NCI-H524 (cell line): ENCODE data around the gene FBXW11.

ENCODE experiments used
- DNase-seq, 2 experiments: peaks; one replicate each; lab custom pipeline; 2025; lab: John Stamatoyannopoulos, UW

Gene FBXW11

DNA sequence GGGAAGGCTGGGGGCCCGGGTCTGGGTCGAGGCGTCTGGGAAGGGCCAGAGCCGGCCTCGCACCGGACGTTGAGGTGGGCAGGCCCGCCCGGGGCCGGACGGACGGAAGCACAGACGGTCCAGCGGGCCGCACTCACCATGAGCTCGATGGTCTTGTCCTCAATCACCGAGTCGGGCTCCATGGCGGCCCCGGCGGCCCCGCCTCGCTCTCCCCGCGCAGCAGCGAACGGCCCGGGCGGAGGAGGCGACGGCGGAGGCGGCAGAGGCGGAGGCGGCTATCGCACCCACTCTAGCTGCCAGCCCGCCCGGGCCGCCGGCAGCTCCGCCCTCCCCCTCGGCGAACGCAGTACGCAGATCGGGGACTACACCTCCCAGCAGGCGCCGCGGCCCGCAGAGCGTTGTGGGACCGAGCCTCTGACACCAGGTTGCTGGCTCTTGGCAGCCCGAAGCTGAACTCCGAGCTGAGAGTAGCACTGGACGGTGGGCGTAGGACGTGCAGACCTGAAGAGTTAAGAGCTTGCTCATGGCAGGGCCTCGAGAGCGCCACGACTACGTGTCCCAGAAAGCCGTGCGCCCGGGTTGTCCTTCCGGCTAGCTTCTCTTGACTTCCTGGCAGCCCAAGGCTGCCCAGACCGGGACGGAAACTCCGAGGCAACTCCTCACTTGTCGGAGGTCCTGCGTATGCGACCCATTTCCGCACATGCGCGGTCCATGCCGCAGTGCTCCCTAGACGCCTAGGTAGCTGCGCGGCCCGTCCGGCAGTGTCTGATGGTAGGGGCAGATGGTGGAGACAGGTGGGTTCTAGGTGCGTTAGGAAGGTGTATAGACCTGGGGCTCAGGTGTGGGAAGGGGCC is at the start of gene FBXW11:
FBXW11 (minus strand) TSS at position 318 of the 854 bp plus-strand sequence; CDS start at position 182, 136 bp downstream.
- peak; percentile 90 to 97 for DNase-seq

DNA sequence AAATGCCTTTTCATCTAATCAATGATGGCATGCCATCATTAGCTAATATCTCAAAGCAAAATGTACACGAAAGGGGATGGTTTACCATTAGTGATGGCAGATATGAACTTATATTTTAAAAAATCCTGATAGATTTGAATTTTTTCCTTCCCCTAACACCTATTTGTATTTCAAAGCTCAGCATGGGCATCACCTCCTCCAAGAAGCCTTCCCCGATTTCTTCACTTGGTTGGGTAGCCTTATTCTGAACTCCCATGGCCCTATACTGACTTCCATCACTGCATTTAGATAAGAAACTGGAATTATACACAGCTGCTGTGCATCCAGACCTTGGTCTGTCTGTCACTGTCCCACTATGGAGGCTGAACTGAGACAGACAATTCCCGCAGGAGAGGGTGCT is 49.6 kb upstream of the FBXW11 start:
- no peak for DNase-seq

DNA sequence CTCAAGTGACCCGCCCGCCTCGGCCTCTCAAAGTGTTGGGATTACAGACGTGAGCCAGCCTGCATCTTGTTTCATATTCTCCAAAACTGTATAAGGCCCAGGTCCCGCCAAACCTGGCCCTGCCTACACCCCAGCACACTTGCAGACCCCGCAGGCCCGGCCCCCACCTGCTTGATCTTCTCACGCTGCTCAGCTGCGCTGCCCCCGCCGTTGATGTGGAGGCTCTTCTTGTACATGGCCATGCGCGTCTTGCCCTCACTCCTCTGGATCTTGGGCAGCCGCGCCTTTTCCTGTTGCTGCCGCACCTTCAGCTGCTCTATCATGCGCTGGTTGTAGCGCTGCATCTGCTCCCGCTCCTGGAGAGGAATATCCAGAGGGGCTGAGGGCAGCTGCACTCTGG is 49.0 kb upstream of the FBXW11 start:
- no peak for DNase-seq

DNA sequence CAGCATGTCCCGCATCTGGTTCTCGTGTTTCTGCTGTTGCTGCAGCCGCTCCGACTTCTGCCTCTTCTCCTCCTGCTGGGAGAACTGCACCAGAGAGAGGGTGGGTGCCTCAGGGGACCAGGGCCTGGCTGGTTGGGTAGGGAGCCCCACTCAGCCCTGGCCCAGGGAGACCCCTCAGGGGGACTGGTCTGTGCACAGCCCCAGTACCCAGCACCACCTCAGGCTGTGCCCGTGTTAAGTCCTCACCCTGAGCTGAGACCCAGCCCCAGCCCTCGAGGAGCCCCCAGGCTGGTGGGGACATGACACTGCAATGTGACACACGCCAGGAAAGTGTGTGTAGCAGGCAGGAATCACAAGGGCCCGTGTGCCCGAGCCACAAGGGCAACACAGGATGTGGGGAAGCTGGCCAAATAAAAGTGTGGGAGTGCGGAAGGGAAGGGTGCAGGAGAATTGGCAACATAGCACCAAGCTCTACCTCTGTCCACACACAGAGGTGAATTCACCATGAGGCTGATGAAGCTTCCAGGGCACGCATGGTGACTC is 48.2 kb upstream of the FBXW11 start:
- no peak for DNase-seq

DNA sequence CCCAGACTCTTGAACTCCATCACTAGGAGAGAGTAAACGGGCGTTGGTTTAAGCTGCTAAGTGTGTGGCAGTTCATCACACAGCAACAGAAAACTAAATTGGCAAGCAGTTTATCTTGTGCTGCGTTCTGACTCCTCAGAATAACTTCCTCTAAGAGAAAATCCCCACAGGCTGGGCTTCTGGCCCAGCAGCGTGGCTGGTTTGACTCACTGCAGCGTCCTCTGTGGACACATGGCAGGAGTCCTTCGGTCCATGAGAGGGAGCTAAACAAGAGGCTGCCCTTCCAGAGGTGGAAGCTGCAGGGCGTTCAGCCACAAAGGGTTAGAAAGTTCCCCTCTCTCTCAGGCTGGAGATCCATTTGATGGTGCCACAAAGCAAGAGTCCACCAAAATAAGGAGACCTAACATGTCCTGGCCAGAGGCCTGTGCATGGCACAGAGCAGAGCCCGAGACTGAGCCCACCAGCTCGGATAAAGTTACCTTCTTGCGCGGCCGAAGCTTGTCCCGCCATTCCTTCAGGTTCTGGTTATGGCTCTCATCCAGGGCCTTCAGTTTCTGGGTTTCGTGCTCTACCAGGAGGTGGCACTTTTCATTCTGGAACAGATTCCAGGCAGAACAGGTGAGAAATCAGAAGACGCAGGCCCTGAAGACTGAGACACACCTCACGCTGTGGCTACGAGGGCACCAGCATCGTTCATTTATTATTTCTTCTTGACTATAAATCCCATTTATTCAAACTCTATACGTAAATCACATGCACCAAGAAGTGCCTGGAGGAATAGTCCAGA is 46.2 kb upstream of the FBXW11 start:
- DNase-seq, result no peak

DNA sequence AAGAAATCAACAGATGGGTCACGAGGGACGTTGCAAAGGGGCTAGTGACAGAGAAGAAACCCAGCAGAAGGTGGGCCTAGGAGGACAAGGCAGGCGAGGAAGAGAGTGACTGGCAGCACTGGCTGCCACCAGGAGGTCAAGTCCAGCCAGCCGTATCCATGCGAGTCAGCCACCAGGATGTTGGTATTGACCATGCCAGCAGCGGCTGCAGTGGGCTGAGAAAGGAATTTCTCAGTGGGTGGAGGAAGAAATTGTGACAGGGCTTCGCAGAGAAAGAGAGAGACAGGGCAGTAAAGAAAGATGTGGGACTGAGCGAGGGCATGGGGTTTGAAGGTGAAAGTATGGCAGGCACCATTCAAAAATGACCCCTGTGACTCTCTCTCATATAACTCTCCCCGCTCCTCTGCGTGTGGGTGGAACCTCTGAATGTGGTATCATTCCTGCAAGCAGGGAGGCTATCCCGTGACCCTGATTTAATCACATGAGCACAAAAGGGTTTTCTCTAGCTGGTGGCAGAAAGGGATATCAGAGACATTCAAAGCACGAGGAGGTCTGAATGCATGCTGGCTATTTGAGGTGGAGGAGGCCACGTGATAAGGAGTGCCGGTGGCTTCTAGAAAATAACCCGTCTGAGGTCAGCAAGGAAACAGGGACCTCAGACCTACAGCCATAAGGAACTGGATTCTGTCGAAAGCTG is 45.4 kb upstream of the FBXW11 start:
- DNase-seq, result no peak

DNA sequence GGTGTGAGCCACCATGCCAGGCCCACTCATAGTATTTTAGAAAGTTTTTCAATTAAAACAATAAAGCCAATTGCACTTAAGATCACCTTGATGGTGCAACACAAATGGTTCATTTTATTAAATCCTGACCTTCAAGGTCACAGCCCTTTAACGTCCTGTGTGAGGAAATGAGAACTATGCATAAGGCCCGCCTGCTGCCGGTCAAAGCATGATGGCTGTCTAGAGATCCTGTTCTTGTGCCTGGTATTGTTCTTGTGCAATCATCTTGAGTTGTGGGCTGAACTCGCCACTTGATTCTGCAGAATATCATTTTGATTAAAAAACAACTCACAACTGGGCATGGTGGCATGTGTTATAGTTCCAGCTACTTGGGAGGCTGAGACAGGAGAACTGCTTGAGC is 43.6 kb upstream of the FBXW11 start:
- no peak for DNase-seq

DNA sequence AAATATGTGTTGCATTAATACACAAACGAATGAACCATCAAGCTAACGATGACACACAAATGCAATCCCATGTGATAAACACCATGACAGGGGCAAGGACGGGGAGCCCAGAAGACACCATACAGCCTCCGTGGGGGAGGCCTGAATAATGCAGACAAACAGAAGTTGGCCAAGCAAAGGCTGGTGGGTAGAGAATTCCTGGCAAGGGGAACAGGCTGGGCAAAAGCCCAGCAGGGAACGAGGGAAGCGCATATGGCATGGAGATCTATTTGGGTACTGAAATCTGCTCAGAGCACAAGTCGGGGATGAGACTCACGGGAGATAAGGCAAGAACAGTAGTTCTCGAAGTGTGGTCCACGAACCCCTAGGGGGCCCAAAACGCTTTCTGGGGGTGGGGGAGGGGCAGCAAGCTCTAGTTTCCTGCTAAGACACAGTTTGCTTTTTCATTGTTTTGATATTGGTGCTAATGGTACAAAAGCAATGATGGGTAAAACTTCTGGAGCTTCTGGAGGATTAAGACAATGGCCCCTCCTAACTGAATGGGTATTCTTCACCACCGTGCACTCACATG is 42.9 kb upstream of the FBXW11 start:
- no peak for DNase-seq

DNA sequence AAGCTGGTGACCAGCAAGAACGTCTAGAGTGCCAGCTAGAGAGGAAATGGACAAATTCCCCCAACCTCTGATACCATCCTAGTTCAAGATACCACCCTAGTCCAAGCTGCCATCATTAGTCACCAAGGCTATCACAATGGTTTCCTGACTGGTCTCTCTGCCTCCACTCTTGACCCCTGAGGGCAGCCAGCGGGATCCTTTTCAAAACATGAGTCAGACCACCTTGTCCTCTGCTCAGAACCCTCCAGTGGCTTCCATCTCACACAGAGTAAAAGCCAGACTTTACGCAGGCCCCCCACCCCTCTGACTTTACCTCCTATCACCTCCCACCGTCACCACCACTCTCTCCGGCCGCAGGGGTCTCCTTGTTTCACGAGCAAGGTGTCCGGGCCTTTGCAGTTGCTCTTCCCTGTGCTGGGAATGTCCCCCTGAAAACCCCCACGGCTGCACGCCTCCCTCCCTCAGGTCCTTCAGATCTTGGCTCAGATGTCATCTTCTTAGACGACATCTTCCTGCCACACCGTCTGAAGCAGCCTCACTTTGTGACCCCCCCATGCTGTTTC is 42.2 kb upstream of the FBXW11 start:
- DNase-seq, result no peak

DNA sequence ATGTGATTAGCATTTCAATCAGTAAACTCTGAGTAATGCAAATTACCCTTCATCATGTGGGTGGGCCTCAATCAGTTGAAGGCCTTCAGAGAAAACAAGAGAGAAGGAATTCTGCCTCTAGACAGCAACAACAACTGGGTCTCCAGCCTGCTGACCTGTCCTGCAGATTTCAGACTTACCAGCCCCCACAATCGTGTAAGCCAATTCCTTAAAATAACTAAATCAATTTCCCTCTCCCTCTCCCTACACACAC is 41.7 kb upstream of the FBXW11 start:
- no peak for DNase-seq

DNA sequence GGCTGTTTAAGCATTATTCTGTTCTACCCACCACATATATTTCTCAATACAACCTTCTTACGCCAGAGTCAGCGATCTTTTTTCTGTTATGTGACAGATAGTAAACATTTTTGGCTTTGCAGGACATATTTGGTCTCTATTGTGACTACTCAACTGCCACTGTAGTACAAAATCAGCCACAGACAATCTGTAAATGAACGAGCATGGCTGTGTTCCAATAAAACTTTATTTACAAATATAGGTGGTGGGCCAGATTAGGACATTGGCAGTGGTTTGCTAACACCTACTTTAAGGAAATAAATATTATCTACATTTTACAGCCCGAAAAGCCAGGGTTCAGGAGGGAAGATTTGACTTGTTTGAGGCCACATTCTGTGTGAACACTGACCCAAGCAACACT is 40.2 kb upstream of the FBXW11 start:
- no peak for DNase-seq

DNA sequence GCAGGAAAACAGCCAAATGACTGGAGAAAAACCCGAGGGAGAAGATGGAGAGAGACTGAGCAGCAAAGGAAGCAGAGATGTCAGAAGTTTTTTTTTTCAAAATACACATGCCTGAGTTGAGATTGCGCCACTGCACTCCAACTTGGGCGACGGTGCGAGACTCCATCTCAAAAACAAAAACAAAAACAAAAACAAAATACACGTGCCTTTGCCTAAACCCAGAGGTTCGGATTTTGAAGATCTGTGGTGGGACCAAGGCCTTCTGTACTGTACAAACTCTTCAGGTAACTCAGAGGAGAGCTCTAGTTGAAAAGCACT is 38.8 kb upstream of the FBXW11 start:
- no peak for DNase-seq

DNA sequence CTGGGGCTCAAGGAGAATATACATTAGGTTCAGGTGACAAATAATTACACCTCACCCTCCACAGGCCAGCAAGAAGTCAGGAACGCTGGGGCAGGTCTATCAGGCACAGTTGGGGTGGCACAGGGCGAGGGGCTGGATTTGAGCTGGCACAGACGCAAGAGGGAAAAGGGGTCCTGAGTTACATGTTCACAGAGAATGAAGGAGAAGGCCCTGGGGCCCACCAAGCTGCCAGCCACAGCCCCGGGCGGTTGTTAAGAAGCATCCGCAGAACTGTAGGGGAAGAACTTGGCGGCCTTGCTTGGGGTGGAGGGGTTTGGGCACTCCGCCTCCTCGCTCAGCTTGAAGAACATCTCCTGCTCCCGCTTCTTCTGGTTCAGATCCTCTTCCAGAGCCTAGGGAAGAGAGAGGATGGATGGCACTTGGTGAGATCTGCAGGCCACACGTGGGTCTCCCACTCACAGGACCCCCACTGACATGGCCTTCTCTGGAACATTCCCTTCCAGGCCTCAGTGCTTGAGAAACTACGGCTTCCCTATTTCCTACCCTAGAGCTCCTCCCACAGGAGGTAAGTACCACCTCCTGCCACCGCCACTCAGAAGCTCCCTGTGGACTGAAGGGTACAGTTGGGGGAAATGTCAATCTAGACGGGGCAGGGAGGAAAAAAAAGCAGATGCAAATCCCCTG is 38.3 kb upstream of the FBXW11 start:
- DNase-seq, result peak in 1 of 2 experiments; percentile 4

DNA sequence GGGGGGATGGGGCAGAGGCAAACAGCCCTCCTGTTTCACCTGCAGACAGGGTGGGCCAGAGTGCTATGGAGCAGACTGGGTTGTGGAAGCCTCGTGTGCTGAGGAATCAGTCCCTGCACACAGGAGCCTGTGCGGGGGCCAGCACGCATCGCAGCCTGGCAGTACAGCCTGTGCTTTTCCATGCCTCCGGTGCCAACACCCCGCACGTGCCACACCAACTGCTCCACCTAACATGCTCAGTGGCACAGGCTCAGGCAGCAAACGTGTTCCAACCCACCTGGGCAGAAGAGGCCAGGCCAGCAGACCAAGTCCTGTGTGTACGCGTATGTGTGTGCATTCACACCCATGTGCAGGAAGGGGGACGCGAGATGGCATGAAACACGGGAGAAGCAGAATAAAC is 37.4 kb upstream of the FBXW11 start:
- no peak for DNase-seq

DNA sequence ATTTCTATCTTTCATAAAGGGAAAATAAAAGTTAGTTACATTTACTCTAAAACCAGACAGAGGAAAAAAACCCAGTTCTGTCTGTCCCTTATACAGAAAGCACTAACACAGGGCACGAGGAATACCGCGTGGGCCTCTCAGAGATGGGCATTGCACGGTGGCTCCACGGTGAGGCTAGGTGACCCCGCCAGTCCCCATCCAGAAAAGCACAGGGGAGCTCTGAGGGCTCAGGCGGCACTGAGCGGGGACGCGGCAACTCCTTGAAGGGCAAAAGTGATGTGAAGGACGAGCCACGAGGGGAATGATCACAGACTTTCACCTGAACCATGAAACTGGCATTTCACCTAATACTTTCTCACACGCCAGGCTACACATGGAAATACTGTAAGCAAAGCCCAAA is 35.7 kb upstream of the FBXW11 start:
- no peak for DNase-seq

DNA sequence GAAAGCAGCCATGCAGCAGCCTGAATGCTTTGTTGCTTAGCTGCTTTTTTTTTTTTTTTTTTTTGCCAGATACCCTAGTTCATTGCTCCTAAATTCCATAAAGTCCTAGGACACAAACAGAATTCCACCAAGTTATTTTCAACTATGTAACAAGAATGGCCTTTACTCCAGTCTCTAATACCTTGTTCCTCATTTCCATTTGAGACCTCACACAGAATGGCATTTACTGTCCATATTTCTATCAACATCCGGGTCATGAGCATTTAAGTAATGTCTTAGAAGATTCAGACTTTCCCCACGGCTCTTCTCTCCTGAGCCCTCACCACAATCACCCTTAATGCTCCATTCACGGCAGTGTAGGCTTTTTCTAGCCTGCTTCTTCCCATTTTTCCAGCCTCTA is 31.7 kb upstream of the FBXW11 start:
- no peak for DNase-seq

DNA sequence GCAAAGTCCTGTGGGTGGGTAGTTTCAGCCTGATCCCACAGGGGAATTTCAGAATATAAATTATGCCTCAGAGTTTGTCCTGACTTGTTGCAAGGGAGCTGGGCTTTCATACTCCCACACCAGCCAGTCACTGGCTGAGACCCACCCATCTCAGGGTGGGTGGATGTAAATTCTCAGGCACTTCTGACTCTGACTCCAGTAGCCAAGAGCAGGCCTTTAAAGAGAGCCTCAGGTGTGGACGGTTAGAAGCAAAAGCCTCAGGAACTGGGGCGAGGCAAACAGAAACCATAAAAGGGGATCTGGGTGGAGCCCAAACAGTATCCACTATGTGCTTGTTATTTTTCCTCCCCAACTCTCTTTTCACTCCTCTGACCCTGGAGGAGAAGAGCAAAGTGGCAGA is 28.6 kb upstream of the FBXW11 start:
- no peak for DNase-seq

DNA sequence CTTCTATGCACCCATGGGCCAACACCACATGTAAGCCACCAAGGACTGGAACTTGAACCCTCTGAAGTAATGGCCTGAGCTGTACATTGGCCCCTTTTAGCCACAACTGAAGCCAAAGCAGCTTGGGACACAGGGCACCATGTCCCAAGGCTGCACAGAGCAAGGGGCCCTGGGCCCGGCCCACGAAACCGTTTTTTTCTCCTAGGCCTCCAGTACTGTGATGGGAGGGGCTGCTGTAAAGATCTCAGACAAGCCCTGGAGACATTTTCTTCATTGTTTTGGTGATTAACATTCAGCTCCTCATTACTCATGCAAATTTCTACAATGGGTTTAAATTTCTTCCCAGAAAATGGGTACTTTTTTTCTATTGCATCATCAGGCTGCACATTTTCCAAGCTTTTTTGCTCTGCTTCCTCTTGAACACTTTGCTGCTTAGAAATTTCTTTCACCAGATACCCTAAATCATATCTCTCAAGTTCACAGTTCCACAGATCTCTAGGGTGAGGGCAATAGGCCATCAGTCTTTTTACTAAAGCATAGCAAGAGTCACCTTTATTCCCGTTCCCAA is 25.5 kb upstream of the FBXW11 start:
- no peak for DNase-seq

DNA sequence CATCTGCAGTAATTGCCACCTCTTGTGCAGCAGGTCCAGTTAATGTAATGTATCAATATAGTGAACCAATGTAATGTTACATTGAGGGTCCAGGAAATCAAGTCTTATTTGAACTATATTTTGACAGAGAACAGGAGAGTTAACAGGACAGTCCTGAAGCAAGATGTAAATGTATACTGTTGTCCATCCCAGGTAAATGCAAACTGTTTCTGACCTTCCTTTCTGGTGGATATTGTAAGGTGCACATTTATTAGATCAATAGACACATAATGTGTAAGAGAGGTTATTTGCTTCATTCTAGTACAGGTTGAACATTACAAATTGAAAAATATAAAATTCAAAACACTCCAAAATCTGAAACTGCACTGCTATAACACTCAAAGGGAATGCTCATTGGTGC is 23.4 kb upstream of the FBXW11 start:
- DNase-seq, result no peak

DNA sequence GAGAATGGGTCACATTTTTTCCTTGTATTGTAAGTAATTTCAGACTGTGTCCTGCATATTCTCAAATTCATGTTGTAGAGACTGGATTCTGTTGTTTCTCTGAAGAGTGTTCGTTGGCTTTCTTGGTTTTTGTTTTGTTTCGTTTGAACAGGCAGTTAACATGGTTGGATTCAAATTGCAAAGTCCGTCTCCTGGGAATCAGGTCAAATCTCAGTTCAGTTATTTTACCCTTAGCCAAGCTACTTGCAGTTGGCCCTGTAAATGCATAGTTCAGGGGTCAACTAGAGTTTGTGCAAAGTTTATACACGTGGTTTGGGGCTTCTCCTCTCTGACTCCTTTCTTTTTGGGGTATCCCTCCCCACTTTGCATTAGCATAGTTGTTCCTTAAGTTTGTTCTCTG is 21.7 kb upstream of the FBXW11 start:
- DNase-seq, result no peak

DNA sequence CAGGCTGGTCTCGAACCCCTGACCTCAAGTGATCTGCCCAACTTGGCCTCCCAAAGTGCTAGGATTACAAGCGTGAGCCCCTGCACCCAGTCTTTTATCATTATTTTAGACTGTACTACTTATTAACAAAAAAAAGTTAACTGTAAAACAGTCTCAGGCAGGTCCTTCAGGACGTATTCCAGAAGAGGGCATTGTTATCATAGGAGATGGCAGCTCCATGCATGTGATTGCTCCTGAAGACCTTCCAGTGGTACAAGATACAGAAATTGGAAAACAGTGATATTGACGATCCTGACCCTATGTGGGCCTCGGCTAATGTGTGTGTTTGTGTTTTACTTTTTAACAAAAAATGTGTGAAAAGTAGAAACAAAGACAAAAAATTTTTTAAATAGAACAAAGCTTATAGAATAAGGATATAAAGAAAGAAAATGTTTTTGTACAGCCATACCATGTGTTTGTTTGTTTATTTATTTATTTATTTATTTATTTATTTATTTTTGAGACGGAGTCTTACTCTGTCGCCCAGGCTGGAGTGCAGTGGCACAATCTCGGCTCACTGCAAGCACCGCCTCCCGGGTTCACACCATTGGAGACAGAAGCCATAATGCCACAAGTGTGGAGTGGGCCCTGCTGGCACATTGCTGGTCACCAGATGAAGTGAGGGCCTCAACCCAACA is 13.8 kb upstream of the FBXW11 start:
- peak in 1 of 2 experiments; percentile 21 for DNase-seq
